Activated naive CD4-positive, alpha-beta T cell (primary cell): ENCODE data around the gene CCDC127.
"Not testable (repeated sequence)": the region's sequence is repeated elsewhere in the genome, so short reads cannot be mapped to it uniquely, and the experiment has no call there.

Experiments
- DNase-seq, 4 experiments: peaks; one replicate each; lab custom pipeline; 2025; lab: John Stamatoyannopoulos, UW

The CCDC127 gene

DNA sequence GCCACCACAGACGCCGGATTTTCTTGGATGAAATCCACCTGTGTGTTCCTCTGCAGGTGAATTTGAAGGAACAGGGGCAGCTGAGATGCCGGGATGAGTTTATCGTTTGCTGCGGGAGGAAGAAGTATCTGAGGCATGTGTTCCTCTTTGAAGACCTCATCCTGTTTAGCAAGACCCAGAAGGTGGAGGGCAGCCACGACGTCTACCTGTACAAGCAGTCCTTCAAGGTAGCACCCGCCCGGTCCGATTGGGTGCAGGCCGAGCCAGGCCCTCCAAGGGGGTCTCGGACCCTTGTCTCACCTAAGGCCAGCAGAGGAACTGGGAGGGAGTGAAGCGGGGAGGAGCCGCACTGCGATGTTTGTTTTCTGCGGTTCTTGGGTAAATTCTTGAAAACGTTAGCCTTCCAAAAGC, 45.1 kb downstream of the CCDC127 start:
- no peak for DNase-seq

DNA sequence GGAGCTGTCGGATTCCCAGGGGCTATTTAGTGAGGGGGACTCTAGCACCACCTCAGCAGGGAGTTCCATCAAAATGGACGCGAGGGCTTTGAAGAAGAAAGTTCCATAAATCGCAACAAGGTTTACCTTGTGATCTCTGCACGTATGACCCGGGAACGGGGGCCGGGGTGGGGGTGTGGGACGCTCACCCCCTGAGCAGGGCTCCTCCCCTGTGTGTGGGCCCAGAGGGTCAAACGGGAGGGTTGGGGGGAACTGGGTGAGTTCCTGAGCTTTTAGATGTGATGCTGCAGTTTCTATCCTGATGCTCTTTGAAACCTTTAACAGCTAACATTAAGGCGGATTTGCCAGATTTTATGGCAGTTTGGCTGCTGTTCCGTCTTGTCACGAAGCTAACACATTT, 45.5 kb downstream of the CCDC127 start:
- no peak for DNase-seq

DNA sequence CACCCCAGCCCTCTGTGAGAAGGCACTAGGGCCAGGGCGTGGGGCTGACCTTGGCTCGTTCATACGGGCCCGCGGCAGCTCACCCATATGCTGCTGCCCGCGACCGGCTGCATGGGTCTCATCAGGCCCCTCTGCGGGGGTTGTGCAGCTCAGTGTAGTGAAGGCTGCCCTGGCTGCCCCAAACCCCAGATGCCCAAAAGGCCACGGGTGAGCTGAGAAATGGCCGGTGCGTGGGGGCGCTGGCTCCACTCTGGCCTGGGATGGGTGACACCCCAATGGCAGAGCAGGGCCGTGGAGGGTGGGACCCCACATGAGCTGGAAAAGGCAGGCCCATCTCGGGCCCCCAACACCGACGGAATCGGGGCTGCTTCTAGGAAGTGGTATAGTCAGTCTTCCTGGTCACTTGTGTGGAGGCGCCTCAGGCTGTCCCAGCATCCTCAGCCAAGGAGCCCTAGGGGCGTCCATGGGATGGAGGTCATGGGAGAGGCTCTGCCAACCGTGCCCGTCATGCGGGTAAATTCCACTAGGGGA, 46.1 kb downstream of the CCDC127 start:
- DNase-seq, result no peak

- DNase-seq, result no peak
Observed at GRCh38 chr5:170971-171800, 46.8 kb downstream of the CCDC127 start.

DNA sequence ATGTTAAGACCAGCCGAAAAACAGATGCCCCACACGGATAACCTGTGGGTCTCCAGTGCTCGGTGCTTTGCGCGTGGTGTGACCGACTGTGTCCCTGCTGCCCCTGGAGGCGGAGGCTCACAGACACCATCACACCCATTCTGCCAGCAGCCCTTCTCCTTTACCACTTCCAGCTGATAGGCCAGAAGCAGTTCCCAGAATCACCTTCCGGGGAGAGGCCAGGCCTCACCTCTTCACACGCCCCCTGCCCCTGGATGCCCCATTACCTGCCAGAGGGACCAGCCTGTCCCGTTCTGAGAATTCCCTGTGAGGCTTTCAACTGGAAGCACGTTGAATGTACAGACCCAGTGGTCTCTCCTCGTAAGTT, 48.2 kb downstream of the CCDC127 start:
- no peak for DNase-seq

- DNase-seq, result no peak
Observed at GRCh38 chr5:169071-169727, 48.8 kb downstream of the CCDC127 start.

GRCh38 chr5:167982-168660, 49.8 kb downstream of the CCDC127 start:
- no peak for DNase-seq

DNA sequence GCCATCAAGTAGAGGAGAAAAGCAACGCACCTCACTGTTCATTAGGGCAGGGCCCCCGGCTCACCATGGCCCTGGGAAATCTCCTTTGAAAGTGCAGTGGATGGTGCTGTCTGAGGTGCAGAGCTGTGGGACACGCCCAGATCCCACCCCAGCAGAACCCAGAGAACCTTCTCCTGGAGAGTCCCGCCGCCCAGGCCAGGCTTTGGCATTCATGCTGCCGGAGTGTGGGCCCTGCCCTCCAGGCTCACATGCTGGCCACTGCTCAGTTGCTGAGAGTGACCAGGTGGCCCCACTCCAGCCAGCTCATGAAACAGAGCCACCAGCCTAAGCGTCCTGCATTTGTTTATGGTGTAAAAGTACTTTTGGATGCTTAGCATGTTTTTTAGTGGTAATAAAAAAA, 50.4 kb downstream of the CCDC127 start:
- DNase-seq, result no peak

DNA sequence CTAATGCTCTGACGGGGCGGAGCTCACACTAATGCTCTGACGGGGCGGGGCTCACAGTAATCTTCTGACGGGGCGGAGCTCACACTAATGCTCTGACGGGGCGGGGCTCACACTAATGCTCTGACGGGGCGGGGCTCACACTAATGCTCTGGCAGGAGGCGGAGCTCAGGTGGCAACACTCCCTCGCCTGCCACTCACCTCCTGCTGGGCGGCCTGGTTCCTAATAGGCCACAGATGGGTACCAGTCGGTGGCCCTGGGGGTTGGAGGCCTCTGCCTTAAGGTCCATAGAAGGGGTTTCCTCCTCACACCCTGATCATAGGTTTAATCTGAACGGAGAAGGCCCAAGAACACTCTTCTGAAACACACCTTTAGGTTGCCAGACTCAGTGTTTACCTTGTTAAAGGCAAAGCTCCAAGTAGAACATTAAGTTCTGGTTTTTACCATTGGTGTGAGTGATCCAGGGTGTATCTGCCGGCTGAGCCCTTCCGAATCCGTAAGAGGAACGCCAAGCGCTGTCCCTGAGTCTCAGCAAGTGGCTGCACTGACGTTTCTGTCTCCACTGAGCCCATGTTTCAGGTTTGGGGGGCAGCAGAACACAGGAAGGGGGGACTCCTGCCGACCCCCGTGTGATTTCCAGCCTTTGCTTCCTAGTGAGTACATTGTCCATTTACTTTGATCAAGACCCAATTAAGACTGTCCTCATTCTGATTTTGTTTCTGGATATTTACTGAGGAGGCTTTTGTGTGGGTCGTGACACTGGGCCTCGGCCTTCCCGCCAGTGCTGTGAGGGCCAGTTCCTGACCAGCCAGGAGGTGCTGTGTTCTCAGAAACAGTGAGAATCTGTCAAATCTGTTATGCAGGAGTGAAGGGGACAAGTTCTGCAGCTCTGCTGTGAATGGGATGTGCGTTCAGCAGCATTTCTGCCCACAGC, 51.2 kb downstream of the CCDC127 start:
- DNase-seq, result no peak

- not testable (repeated sequence) for DNase-seq
Observed at GRCh38 chr5:164783-165182, 53.2 kb downstream of the CCDC127 start.

- DNase-seq, result no peak
Observed at GRCh38 chr5:164244-164643, 53.7 kb downstream of the CCDC127 start.

DNA sequence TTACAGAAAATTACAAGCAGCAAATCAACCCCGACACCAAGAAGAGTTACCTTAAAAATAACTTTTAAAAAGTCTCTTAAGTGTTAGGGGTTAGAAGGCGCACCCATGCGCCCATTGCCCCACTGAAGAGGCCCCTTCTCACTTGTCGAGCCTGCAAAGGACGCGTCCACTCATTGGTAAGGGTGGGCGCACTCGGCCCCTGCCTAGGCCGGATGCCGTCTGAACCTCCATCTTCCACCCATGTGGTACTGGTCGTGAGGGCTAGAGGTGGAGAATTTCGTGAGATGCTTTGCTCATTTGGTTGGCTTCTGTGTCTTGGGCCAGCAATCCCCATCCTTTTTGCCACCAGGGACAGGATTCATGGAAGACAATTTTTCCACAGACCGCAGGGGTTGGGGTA, 54.1 kb downstream of the CCDC127 start:
- DNase-seq, result no peak

GRCh38 chr5:163338-163620, 54.7 kb downstream of the CCDC127 start:
- no peak for DNase-seq

GRCh38 chr5:162565-163337, 55.2 kb downstream of the CCDC127 start:
- no peak for DNase-seq

GRCh38 chr5:162190-162564, 55.8 kb downstream of the CCDC127 start:
- DNase-seq, result no peak

- no peak for DNase-seq
Observed at GRCh38 chr5:161803-162110, 56.2 kb downstream of the CCDC127 start.

- no peak for DNase-seq
Observed at GRCh38 chr5:160921-161802, 56.8 kb downstream of the CCDC127 start.

DNA sequence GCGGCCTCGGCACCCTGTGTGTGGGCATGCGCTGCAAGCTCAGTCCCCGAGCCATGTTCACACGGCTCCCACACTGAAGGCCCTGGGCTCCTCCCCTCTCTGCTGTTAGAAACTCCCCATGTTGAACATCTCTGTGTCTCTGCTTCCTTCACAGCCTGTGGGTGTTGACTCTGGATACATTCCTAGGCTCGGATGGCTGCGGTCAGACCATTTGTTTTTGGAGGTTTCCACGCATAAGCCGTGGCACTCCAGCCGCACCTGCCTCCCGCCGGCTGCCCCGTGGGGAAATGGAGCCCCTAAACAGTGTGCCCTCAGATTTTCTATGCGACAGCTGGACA, 57.8 kb downstream of the CCDC127 start:
- no peak for DNase-seq

DNA sequence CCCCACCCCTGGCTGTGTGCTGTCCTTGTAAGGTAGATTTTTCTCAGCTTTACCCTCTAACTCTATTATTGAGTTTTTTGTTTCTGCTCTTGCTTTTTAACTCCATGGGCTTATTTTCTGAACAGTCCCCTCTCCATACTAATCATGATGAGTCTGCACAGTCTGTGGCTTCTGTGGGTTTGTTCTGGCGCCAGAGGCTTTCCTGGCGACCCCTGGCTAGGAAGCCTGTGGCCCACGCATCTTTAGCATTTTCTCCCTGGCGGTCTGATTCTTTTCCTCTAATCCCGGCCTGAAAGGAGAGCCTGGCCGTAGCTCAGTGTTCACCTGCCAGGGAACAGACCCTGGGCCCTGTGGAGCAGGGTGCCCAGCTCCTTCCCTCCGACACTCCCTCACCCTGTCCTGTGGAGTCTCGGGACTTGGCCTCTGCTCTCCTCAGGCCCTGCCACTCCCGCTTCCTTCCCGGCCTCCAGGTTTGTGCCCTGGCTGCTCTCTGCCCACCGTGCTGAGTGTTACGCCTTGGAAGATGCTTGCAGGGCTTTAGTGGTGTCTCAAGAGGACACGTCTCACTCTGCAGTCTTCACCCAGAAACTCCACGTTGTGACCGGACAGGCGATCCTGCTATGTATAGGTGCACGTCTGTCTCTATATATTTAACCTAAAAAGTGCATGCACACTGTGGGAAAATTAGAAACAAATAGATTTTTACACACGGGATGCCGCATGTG, 58.3 kb downstream of the CCDC127 start:
- DNase-seq, result no peak
